Activated B cell treated with CpG ODN at 0.5 μM for 24 hours (primary cell): Measurements from ENCODE around the gene RNPEP. TPM values are rescaled to one million over a fixed set of nuclear protein-coding genes. Genes with fewer than 3 reads are reported as not detected.

Source experiments
- ATAC-seq: fragments of 200-7000 bp; cut with Tn5 transposase; one replicate; pipeline ENCODE4 v1.10.0; 2021; ENCODE audit warnings: low read depth, mild to moderate bottlenecking, moderate library complexity
- CTCF ChIA-PET: fragments of 350-600 bp; sonication (Branson Sonifier 250); formaldehyde crosslinking; loops from one replicate; lab custom pipeline; 2021; ENCODE audit warnings: antibody characterized with exemption; lab: Charles Lee
- POLR2A ChIA-PET: fragments of 350-600 bp; sonication (Branson Sonifier 250); formaldehyde crosslinking; loops from one replicate; lab custom pipeline; 2021; ENCODE audit warnings: antibody characterized with exemption; lab: Charles Lee
- DNase-seq: peaks from one replicate; pipeline ENCODE4 v3.0.0; 2022
- H3K27ac Mint-ChIP-seq: one replicate; pipeline ENCODE4 v1.8.0; 2020; ENCODE audit warnings: mixed read lengths
- H3K27me3 Mint-ChIP-seq: one replicate; pipeline ENCODE4 v1.8.0; 2021; ENCODE audit warnings: mixed read lengths
- H3K36me3 Mint-ChIP-seq: one replicate; pipeline ENCODE4 v1.8.0; 2021; ENCODE audit warnings: low read depth, mixed read lengths
- H3K4me1 Mint-ChIP-seq: one replicate; pipeline ENCODE4 v1.8.0; 2021; ENCODE audit warnings: mixed read lengths
- H3K4me3 Mint-ChIP-seq: one replicate; pipeline ENCODE4 v1.8.0; 2020; ENCODE audit warnings: mild to moderate bottlenecking, mixed read lengths
- H3K9me3 Mint-ChIP-seq: one replicate; pipeline ENCODE4 v1.8.0; 2020; ENCODE audit warnings: mixed read lengths
- intact Hi-C: fragments of 100-400 bp; cut with micrococcal nuclease; formaldehyde crosslinking; loops from one replicate; pipeline ENCODE4 v1.15.1; 2024
- total RNA-seq: library from RNA; stranded (reverse); gene quantifications from 2 replicates; pipeline ENCODE4 v1.2.3, GENCODE V29; 2022
- TF ChIP-seq, protein P1 (sequence below): fragments of 200-600 bp; IDR thresholded peaks from one replicate; pipeline ENCODE4 v1.8.0; 2022; ENCODE audit warnings: antibody characterized with exemption, mild to moderate bottlenecking

RNPEP gene
- total RNA-seq, 1 donor from 2014 or later: 37.3 TPM

DNA sequence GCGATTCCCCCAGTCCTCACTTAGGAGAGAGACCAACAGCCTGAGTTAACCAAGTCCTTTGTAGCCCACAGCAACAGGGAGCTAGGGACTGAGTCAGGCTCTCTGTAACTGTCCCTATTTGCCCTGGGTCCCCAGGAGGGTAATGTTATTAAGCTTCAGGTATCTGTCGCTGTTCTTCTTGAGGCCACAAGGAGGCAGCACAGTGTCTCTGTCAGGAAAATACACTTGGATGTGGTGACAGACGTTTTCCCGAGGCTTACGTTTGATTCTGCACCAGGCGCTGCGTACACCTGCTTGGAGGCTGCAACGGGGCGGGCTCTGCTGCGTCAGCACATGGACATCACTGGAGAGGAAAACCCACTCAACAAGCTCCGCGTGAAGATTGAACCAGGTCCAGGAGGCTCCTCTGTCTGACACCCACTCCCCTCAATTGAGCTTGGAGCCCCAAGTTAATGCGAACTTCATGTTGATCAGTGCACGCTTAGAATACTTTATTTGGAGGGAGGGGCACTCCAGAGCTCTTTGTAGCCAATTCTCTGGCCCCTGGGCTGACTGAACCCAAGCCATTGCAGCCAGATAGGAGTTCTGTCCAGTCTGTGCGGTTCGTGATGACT lies 17.3 kb downstream of the RNPEP start:
- CTCF ChIA-PET: interaction anchor here (0.9 to 1.8 kb wide), 10 partner anchors 9 to 290 kb away, joined by 3 to 10 read pairs (median 4); partner anchors contain the start of gene ELF3
- DNase-seq (no peak), ATAC-seq (peak; percentile 65)
- TF ChIP-seq, protein P1, sequence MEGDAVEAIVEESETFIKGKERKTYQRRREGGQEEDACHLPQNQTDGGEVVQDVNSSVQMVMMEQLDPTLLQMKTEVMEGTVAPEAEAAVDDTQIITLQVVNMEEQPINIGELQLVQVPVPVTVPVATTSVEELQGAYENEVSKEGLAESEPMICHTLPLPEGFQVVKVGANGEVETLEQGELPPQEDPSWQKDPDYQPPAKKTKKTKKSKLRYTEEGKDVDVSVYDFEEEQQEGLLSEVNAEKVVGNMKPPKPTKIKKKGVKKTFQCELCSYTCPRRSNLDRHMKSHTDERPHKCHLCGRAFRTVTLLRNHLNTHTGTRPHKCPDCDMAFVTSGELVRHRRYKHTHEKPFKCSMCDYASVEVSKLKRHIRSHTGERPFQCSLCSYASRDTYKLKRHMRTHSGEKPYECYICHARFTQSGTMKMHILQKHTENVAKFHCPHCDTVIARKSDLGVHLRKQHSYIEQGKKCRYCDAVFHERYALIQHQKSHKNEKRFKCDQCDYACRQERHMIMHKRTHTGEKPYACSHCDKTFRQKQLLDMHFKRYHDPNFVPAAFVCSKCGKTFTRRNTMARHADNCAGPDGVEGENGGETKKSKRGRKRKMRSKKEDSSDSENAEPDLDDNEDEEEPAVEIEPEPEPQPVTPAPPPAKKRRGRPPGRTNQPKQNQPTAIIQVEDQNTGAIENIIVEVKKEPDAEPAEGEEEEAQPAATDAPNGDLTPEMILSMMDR: no peak
- POLR2A ChIA-PET: interaction anchor here (1.7 kb wide), 1 partner anchor 12 kb away, joined by 7 read pairs; no protein-coding TSS in a partner anchor
- Mint-ChIP-seq H3K4me3 (no peak overlapping the region), H3K4me1 (no peaks in the 10 kb centered on the region), H3K27me3 (no peaks in the 10 kb centered on the region), H3K36me3 (peaks cover 80% of the 10 kb centered on the region), H3K27ac (no peak overlapping the region), H3K9me3 (no peaks in the 10 kb centered on the region)
- intact Hi-C loops: loop anchor here (2.0 kb wide), 1 partner anchor 135 kb away; no protein-coding TSS in a partner anchor

DNA sequence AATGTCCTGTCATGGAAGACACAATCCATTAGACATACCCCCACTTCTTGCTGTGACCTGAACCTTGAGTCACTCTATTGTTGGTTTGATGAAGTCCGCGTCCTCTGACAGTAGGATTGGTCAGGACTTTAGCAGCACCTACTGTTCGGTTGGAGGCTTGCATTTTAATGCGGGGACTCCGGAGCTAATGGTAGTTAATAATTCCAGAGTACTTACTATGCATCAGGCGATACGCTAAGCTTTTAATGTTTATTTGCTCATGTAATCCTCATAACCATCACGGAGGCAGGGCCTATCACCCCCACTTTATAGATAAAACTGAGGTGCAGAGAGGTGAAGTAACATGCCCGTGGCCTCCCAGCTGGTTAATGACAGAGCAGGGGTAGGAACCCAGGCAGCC lies 20.1 kb downstream of the RNPEP start:
- H3K9me3 Mint-ChIP-seq: no peaks in the 10 kb centered on the region
- H3K4me1 Mint-ChIP-seq: no peaks in the 10 kb centered on the region
- ATAC-seq (no peak), DNase-seq (no peak)
- no peak overlapping the region for H3K4me3 Mint-ChIP-seq
- ChIA-PET POLR2A (no interaction called here), CTCF (no interaction called here)
- TF ChIP-seq, protein P1: no peak
- peaks cover 81% of the 10 kb centered on the region for H3K36me3 Mint-ChIP-seq
- no peaks in the 10 kb centered on the region for H3K27me3 Mint-ChIP-seq
- no peak overlapping the region for H3K27ac Mint-ChIP-seq
- intact Hi-C loops: no loop called here

DNA sequence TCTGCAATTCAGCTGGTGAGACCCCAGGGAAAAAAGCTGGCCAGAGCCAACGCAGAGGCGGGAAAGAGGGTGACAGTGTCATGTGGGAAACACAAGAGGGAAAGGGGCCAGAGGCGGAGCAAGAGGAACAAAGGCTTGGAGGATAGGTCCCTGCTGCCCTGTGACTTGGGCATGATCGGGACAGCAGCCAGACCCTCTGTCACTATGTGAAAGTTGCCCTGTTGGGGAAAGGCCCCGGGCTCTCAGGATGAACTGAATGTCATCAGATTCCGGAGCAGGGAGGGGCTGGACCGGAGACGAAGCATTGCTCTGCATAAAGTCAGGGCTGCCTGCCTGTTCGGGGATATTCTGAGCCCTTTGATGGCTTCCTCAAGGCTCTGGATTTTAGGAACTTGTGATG lies 22.3 kb downstream of the RNPEP start:
- TF ChIP-seq, protein P1: no peak
- Mint-ChIP-seq H3K36me3 (peaks cover 69% of the 10 kb centered on the region), H3K4me1 (peaks cover 3% of the 10 kb centered on the region), H3K4me3 (no peak overlapping the region), H3K9me3 (no peaks in the 10 kb centered on the region), H3K27ac (no peak overlapping the region), H3K27me3 (no peaks in the 10 kb centered on the region)
- DNase-seq (no peak), ATAC-seq (no peak)
- intact Hi-C loops: loop anchor here (5.0 kb wide), 2 partner anchors 113 to 313 kb away; no protein-coding TSS in a partner anchor
- ChIA-PET CTCF (no interaction called here), POLR2A (no interaction called here)

DNA sequence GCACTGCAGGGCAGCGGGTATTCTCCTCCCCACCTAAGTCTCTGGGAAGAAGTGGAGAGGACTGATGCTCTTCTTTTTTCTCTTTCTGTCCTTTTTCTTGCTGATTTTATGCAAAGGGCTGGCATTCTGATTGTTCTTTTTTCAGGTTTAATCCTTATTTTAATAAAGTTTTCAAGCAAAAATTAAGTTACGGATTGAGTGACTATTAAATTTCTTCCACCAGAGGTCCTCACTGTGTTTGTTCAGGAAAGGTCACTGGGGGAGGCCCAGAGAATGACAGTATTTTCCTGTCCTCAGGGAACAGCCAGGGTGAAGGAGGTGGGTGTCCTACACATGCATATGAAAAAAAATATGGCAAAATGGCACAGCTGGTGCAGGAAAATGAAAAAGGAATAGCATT lies 23.5 kb downstream of the RNPEP start:
- CTCF ChIA-PET: no interaction called here
- intact Hi-C loops: loop anchor here (5.0 kb wide), 2 partner anchors 111 to 311 kb away; no protein-coding TSS in a partner anchor
- H3K4me3 Mint-ChIP-seq: no peak overlapping the region
- H3K9me3 Mint-ChIP-seq: no peaks in the 10 kb centered on the region
- DNase-seq (no peak), ATAC-seq (no peak)
- no peak overlapping the region for H3K27ac Mint-ChIP-seq
- POLR2A ChIA-PET: no interaction called here
- H3K4me1 Mint-ChIP-seq: peaks cover 10% of the 10 kb centered on the region
- H3K27me3 Mint-ChIP-seq: no peaks in the 10 kb centered on the region
- TF ChIP-seq, protein P1: no peak
- peaks cover 58% of the 10 kb centered on the region for H3K36me3 Mint-ChIP-seq

DNA sequence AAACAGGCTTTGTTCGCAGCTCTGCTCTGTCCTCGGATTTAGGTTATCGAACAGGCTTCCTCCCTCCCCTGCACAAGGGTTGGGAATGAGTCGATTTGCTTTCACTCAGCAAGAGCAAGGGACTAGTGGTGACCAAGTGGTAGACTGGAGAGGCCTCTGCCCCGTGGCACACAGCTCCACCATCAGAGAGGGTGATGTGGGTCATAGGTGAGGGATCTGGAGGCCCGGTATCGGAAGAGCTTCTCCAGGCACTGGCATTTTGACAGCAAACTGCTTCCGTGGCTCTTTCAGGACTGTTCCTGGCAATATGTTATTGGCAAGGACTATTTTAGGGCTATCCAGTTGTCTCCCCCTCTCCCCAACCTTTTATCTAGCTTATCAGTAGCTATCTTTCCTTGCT lies 24.9 kb downstream of the RNPEP start:
- DNase-seq: no peak
- POLR2A ChIA-PET: no interaction called here
- H3K27ac Mint-ChIP-seq: no peak overlapping the region
- TF ChIP-seq, protein P1: no peak
- no peak overlapping the region for H3K4me3 Mint-ChIP-seq
- CTCF ChIA-PET: interaction anchor here (0.6 to 0.7 kb wide), 2 partner anchors 9 to 111 kb away, joined by 3 read pairs; no protein-coding TSS in a partner anchor
- H3K4me1 Mint-ChIP-seq: peaks cover 10% of the 10 kb centered on the region
- intact Hi-C loops: loop anchor here (5.0 kb wide), 2 partner anchors 110 to 310 kb away; no protein-coding TSS in a partner anchor
- no peak for ATAC-seq
- H3K9me3 Mint-ChIP-seq: no peaks in the 10 kb centered on the region
- H3K36me3 Mint-ChIP-seq: peaks cover 47% of the 10 kb centered on the region
- no peaks in the 10 kb centered on the region for H3K27me3 Mint-ChIP-seq
